ENCODE data around the gene RDH11.
A peak's percentile ranks its signal among the peaks of the same experiment; 100 is the strongest.

RDH11 gene

DNA sequence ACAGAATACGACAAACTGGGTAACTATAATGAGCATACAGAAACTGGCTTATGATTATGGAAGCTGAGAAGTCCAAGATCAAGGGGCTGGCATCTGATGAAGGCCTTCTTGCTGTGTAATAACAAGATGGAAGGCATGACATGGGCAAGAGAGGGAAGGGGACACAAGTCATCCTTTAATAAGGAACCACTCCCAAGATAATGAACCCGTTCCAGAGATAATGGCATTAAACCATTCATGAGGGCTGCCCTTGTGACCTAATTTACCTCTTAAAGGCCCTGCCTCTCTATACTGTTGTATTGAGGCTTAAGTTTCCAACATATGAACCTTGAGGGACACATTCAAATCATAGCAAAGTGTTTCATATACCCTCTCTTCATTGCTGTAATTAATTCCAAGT lies 16.6 kb downstream of the RDH11 start:
- DNase-seq (ENCODE audit: insufficient read length, low spot score) (no peak), FAIRE-seq (no peak)
- TF ChIP-seq POLR2A (IDR thresholded peaks at IDR 0.05; ENCODE audit: low read depth, low read length) (no peak), PAX5 (IDR thresholded peaks at IDR 0.05; ENCODE audit: insufficient read depth, low read length, severe bottlenecking) (no peak), SPI1 (IDR thresholded peaks at IDR 0.05; ENCODE audit: low read depth, low read length) (no peak), POU2F2 (IDR thresholded peaks at IDR 0.05; ENCODE audit: low read depth, low read length) (no peak), POLR2AphosphoS5 (IDR thresholded peaks at IDR 0.05; ENCODE audit: low read depth, low read length) (no peak), TAF1 (IDR thresholded peaks at IDR 0.05; ENCODE audit: low read depth, low read length) (no peak)

DNA sequence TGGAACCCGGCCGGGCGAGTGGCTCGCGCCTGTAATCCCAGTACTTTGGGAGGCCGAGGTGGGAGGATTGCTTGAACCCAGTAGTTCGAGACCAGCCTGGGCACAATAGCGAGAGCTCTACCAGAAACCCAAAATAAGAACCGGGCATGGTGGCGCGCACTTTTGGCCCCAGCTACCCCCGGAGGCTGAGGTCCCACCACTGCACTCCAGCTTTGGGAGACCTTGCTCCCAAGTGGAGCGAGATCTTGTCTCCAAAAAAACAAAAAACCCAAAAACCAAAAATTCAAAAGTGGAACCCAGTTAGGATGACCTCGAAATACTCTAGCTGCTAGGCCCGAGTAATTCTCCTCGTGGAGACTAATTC lies 20.4 kb downstream of the RDH11 start:
- TF ChIP-seq POU2F2 (IDR thresholded peaks at IDR 0.05; ENCODE audit: low read depth, low read length) (no peak), TAF1 (IDR thresholded peaks at IDR 0.05; ENCODE audit: low read depth, low read length) (no peak), POLR2A (IDR thresholded peaks at IDR 0.05; ENCODE audit: low read depth, low read length) (no peak), POLR2AphosphoS5 (IDR thresholded peaks at IDR 0.05; ENCODE audit: low read depth, low read length) (no peak), PAX5 (IDR thresholded peaks at IDR 0.05; ENCODE audit: insufficient read depth, low read length, severe bottlenecking) (no peak), SPI1 (IDR thresholded peaks at IDR 0.05; ENCODE audit: low read depth, low read length) (no peak)
- DNase-seq (ENCODE audit: insufficient read length, low spot score) (no peak), FAIRE-seq (no peak)

DNA sequence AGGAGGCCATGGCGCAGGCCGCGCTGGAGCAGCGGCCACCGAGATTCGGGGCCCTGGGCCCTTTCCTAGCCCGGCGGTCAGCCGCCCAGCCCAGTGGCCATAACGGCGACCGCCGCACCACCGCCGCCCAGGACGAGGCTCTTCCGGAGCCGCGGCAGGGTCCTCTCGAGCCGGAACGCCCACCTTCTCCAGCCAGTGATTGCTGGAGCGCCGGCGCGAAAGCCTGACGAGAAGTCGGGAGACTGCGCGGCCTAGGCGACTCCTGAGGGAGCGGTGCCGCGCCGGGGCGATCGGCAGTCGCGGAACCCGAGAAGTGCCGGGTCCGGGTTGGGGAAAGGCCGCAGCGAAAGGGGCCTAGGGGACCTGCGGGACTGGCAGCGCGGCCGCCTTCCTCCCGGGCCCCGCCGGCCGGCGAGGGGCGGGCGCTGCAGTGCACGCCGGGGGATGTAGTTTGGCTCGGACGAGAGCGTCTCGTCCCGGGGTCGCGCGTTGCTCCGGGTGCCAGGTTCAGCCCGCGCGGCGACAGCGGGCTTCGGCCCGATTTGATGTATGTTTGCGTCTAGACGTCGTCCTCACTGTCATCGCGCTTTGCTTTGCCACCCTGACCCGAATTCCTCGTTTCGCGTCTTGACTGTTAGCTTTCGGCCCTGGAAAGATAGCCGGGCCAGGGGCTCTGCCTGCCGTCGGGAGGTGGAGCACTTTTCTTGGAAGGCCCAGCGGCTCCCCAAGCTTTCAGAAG lies 20.9 kb downstream of the RDH11 start, which contains the start of gene VTI1B:
TSS of gene VTI1B (minus strand) at position 153 of the 739 bp plus-strand sequence. CDS start at position 10, 143 bp downstream.
- peak; percentile 94 for FAIRE-seq
- DNase-seq (ENCODE audit: insufficient read length, low spot score): peak; percentile 80
- TF ChIP-seq POU2F2 (IDR thresholded peaks at IDR 0.05; ENCODE audit: low read depth, low read length) (peak; percentile 51; the same call in 1 of the 2 replicates), PAX5 (IDR thresholded peaks at IDR 0.05; ENCODE audit: insufficient read depth, low read length, severe bottlenecking) (no peak), SPI1 (IDR thresholded peaks at IDR 0.05; ENCODE audit: low read depth, low read length) (no peak), POLR2A (IDR thresholded peaks at IDR 0.05; ENCODE audit: low read depth, low read length) (peak; percentile 77), TAF1 (IDR thresholded peaks at IDR 0.05; ENCODE audit: low read depth, low read length) (no peak; the same call in none of the 2 replicates), POLR2AphosphoS5 (IDR thresholded peaks at IDR 0.05; ENCODE audit: low read depth, low read length) (peak; percentile 74)

DNA sequence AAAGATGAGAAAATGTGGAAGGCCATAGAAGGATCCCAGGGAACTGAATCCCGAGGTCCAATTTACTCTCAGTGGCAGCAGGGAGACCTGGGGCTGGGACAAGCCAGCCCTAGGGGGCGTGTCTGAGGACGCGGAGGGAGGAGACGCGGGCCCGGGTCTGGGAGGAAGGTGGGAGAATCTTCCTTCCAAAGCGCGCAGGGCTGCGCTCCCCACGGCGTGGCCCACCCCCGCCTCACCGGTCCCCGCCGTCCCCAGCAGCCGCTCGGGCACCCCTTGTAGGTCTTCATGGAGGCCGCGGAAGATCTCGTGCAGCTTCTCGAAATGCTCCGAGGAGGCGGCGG lies 21.5 kb downstream of the RDH11 start:
- FAIRE-seq (peak; percentile 70), DNase-seq (ENCODE audit: insufficient read length, low spot score) (peak; percentile 43)
- TF ChIP-seq POLR2A (IDR thresholded peaks at IDR 0.05; ENCODE audit: low read depth, low read length) (no peak), POU2F2 (IDR thresholded peaks at IDR 0.05; ENCODE audit: low read depth, low read length) (no peak), POLR2AphosphoS5 (IDR thresholded peaks at IDR 0.05; ENCODE audit: low read depth, low read length) (no peak), SPI1 (IDR thresholded peaks at IDR 0.05; ENCODE audit: low read depth, low read length) (no peak), PAX5 (IDR thresholded peaks at IDR 0.05; ENCODE audit: insufficient read depth, low read length, severe bottlenecking) (no peak), TAF1 (IDR thresholded peaks at IDR 0.05; ENCODE audit: low read depth, low read length) (no peak)

DNA sequence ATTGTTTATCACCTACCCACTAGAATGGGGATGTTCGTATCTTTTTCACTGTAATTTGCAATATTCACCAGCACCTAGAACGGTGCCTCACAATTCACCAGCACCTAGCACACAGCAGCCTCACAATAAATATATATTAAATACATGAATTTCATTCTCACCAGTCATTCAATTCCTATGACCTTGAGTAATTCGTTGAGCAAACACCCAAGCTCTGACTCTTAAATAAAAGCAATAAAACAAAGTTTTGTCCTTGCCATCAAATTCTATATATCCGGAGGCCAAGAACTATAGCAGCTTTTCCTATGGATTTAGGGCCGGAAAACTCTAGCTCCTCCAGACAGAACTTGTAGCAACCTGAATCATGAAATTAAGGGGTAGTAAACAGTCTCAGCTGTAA lies 22.1 kb downstream of the RDH11 start:
- DNase-seq (ENCODE audit: insufficient read length, low spot score): no peak
- no peak for FAIRE-seq

DNA sequence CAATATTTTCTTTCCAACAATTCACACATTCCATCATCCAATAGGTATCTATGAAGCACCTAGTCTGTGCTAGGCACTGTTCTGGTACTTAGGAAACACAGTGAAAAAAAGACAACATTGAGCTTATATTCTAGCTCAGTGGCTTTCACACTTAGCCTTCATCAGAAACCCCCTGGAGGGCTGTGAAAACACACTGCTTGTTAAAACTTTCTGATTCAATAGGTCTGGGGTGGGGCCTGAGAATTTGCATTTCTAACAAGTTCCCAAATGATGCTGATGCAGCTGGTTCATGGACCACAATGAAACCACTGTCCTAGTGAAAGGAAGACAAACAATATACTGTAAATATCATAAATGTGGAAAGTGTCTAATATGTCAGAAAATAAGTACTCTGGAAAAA lies 27.0 kb downstream of the RDH11 start:
- TF ChIP-seq POU2F2 (IDR thresholded peaks at IDR 0.05; ENCODE audit: low read depth, low read length) (no peak), POLR2AphosphoS5 (IDR thresholded peaks at IDR 0.05; ENCODE audit: low read depth, low read length) (no peak), SPI1 (IDR thresholded peaks at IDR 0.05; ENCODE audit: low read depth, low read length) (no peak), TAF1 (IDR thresholded peaks at IDR 0.05; ENCODE audit: low read depth, low read length) (no peak), POLR2A (IDR thresholded peaks at IDR 0.05; ENCODE audit: low read depth, low read length) (no peak), PAX5 (IDR thresholded peaks at IDR 0.05; ENCODE audit: insufficient read depth, low read length, severe bottlenecking) (no peak)
- FAIRE-seq (no peak), DNase-seq (ENCODE audit: insufficient read length, low spot score) (no peak)

More for the DNA sequence above, 22.1 kb downstream of the RDH11 start:
- TF ChIP-seq POLR2AphosphoS5 (IDR thresholded peaks at IDR 0.05; ENCODE audit: low read depth, low read length): no peak

GRCh38 chr14:67666750-67667449 lies 28.7 kb downstream of the RDH11 start:
- FAIRE-seq: peak; percentile 82
- peak; percentile 22 for DNase-seq (ENCODE audit: insufficient read length, low spot score)
- TF ChIP-seq POU2F2 (IDR thresholded peaks at IDR 0.05; ENCODE audit: low read depth, low read length) (no peak), TAF1 (IDR thresholded peaks at IDR 0.05; ENCODE audit: low read depth, low read length) (no peak), PAX5 (IDR thresholded peaks at IDR 0.05; ENCODE audit: insufficient read depth, low read length, severe bottlenecking) (no peak), SPI1 (IDR thresholded peaks at IDR 0.05; ENCODE audit: low read depth, low read length) (peak; percentile 80)

- DNase-seq (ENCODE audit: insufficient read length, low spot score) (no peak), FAIRE-seq (no peak)
- TF ChIP-seq POLR2AphosphoS5 (IDR thresholded peaks at IDR 0.05; ENCODE audit: low read depth, low read length): no peak
- no peak for TF ChIP-seq POU2F2 (IDR thresholded peaks at IDR 0.05; ENCODE audit: low read depth, low read length)
- TF ChIP-seq POLR2A (IDR thresholded peaks at IDR 0.05; ENCODE audit: low read depth, low read length): no peak
- no peak for TF ChIP-seq PAX5 (IDR thresholded peaks at IDR 0.05; ENCODE audit: insufficient read depth, low read length, severe bottlenecking)
- no peak for TF ChIP-seq TAF1 (IDR thresholded peaks at IDR 0.05; ENCODE audit: low read depth, low read length)
- TF ChIP-seq SPI1 (IDR thresholded peaks at IDR 0.05; ENCODE audit: low read depth, low read length): no peak
These were observed 29.7 kb downstream of the RDH11 start for GRCh38 chr14:67665868-67666267.

DNA sequence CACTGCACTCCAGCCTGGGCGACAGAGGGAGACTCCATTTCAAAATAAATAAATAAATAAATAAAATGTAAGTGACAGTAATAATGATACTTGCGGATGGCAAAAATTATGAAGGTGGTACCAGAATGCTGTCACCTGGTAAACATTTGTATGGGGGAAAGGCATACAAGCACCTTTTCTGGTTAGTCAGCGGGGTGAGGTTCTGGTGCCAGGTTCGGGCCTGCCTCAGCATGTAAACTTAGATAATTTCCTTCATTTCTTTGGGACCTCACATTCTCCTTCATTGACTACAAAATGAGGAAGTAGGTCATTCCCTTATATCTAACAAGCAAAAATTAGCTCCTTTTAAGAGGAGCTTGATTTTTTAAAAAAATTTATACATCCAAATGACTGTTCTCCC lies 31.9 kb downstream of the RDH11 start:
- TF ChIP-seq TAF1 (IDR thresholded peaks at IDR 0.05; ENCODE audit: low read depth, low read length) (no peak), PAX5 (IDR thresholded peaks at IDR 0.05; ENCODE audit: insufficient read depth, low read length, severe bottlenecking) (no peak), SPI1 (IDR thresholded peaks at IDR 0.05; ENCODE audit: low read depth, low read length) (no peak), POLR2A (IDR thresholded peaks at IDR 0.05; ENCODE audit: low read depth, low read length) (no peak), POU2F2 (IDR thresholded peaks at IDR 0.05; ENCODE audit: low read depth, low read length) (no peak), POLR2AphosphoS5 (IDR thresholded peaks at IDR 0.05; ENCODE audit: low read depth, low read length) (no peak)
- FAIRE-seq (no peak), DNase-seq (ENCODE audit: insufficient read length, low spot score) (no peak)
